ENCODE results near the gene HEPACAM2. TPM values are rescaled to one million over a fixed set of nuclear protein-coding genes. Genes with fewer than 3 reads are reported as not detected.

Gene HEPACAM2
- total RNA-seq, 6 experiments from 2014 or later = not detected

- Histone ChIP-seq H3K4me1 (no peaks in the 10 kb centered on the region), H3K4me3 (no peak overlapping the region), H3K9me3 (no peaks in the 10 kb centered on the region), H3K36me3 (no peaks in the 10 kb centered on the region), H3K27ac (no peak overlapping the region), H3K27me3 (no peaks in the 10 kb centered on the region)
- peak in 1 of 4 donors; percentile 28 for ATAC-seq
- DNase-seq = no peak
- intact Hi-C loops (cut with DNase I) = no loop called here
- 42% methylated on average over 5 of the region's 5 CpGs for WGBS (ENCODE audit: insufficient coverage, low coverage, low lambda C conversion rate, missing lambda C conversion rate)
- TF ChIP-seq POLR2A (IDR thresholded peaks at IDR 0.05) (no peak), CTCF (IDR thresholded peaks at IDR 0.05) (no peak)
Measured at GRCh38 chr7:93249491-93250148, 23.4 kb upstream of the HEPACAM2 start.

- Histone ChIP-seq H3K4me3 (peak overlapping the region; percentile 8 to 32 (median 19)), H3K27ac (no peak overlapping the region), H3K27me3 (no peaks in the 10 kb centered on the region), H3K36me3 (no peaks in the 10 kb centered on the region), H3K9me3 (no peaks in the 10 kb centered on the region), H3K4me1 (no peaks in the 10 kb centered on the region)
- ATAC-seq (peak; percentile 70 to 87 (median 82)), DNase-seq (no peak)
- TF ChIP-seq POLR2A (IDR thresholded peaks at IDR 0.05) = no peak
- peak; percentile 59 to 71 (median 63) for TF ChIP-seq CTCF (IDR thresholded peaks at IDR 0.05)
- intact Hi-C loops (cut with DNase I) = no loop called here
- WGBS (ENCODE audit: insufficient coverage, low coverage, low lambda C conversion rate, missing lambda C conversion rate) = 14% methylated on average over 9 of the region's 9 CpGs
Measured at GRCh38 chr7:93245525-93246432, 19.5 kb upstream of the HEPACAM2 start.

- ATAC-seq (no peak), DNase-seq (no peak)
- intact Hi-C loops (cut with DNase I) = no loop called here
- H3K9me3 ChIP-seq = no peaks in the 10 kb centered on the region
- no peak overlapping the region for H3K27ac ChIP-seq
- peaks cover 0 to 7% (median 0%) of the 10 kb centered on the region in 4 donors for H3K4me1 ChIP-seq
- 90% methylated on average over 3 of the region's 3 CpGs for WGBS (ENCODE audit: insufficient coverage, low coverage, low lambda C conversion rate, missing lambda C conversion rate)
- no peaks in the 10 kb centered on the region for H3K27me3 ChIP-seq
- no peak overlapping the region for H3K4me3 ChIP-seq
- no peak for TF ChIP-seq CTCF (IDR thresholded peaks at IDR 0.05)
- no peak for TF ChIP-seq POLR2A (IDR thresholded peaks at IDR 0.05)
- H3K36me3 ChIP-seq = no peaks in the 10 kb centered on the region
Measured at GRCh38 chr7:93242106-93242505, 15.8 kb upstream of the HEPACAM2 start.

GRCh38 chr7:93239824-93240223, 13.6 kb upstream of the HEPACAM2 start:
- Histone ChIP-seq H3K4me3 (no peak overlapping the region), H3K27me3 (no peaks in the 10 kb centered on the region), H3K9me3 (no peaks in the 10 kb centered on the region), H3K36me3 (no peaks in the 10 kb centered on the region), H3K27ac (no peak overlapping the region), H3K4me1 (peaks cover 0 to 7% (median 0%) of the 10 kb centered on the region in 4 donors)
- intact Hi-C loops (cut with DNase I) = no loop called here
- TF ChIP-seq CTCF (IDR thresholded peaks at IDR 0.05) (no peak), POLR2A (IDR thresholded peaks at IDR 0.05) (no peak)
- DNase-seq (no peak), ATAC-seq (no peak)
- 80% methylated on average over 4 of the region's 4 CpGs for WGBS (ENCODE audit: insufficient coverage, low coverage, low lambda C conversion rate, missing lambda C conversion rate)
